Ovary (tissue), 3 donors: ENCODE results near the gene ZNF432.

ENCODE experiments used
- POLR2A ChIP-seq: fragments of 450-650 bp; IDR thresholded peaks from one replicate; pipeline ENCODE4 v1.6.1; 2017; ENCODE audit warnings: antibody characterized with exemption, mild to moderate bottlenecking, moderate library complexity
- TF ChIP-seq, protein P1 (sequence below), 3 donors: fragments of 450-650 bp in 2 of 3; fragments of 200-600 bp in 1 of 3; IDR thresholded peaks; one replicate each; pipeline versions ENCODE4 v1.5.1 to v1.8.0; 2016 to 2022; ENCODE audit warnings: antibody characterized with exemption in 3 of 3, mild to moderate bottlenecking in 1 of 3
- donor health status: DM: no; HTN: no; CAD: no.

DNA sequence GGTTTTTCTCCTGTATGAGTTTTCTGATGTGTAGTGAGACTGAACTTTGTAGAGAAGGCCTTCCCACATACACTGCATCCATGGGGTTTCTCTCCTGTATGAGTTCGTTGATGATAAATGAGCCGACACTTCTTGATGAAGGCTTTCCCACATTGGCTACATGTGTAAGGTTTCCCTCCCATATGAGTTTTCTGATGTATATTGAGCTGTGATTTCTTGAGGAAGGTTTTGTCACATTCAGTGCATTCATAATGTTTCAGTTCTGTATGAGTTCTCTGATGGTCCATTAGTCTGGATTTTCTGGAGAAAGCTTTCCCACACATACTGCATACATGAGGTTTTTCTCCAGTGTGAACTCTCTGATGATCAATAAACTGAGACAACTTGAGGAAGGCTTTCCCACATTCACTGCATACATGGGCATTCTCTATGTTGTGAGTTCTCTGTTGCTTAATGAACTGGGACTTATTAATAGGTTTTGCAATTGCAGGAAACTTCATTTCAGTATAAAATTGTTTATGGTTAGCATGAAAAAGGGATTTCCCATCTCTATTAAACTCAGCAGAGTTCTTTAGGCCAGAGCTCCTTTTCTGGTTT is 54.5 kb downstream of the ZNF432 start:
- TF ChIP-seq, protein P1, sequence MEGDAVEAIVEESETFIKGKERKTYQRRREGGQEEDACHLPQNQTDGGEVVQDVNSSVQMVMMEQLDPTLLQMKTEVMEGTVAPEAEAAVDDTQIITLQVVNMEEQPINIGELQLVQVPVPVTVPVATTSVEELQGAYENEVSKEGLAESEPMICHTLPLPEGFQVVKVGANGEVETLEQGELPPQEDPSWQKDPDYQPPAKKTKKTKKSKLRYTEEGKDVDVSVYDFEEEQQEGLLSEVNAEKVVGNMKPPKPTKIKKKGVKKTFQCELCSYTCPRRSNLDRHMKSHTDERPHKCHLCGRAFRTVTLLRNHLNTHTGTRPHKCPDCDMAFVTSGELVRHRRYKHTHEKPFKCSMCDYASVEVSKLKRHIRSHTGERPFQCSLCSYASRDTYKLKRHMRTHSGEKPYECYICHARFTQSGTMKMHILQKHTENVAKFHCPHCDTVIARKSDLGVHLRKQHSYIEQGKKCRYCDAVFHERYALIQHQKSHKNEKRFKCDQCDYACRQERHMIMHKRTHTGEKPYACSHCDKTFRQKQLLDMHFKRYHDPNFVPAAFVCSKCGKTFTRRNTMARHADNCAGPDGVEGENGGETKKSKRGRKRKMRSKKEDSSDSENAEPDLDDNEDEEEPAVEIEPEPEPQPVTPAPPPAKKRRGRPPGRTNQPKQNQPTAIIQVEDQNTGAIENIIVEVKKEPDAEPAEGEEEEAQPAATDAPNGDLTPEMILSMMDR (IDR thresholded peaks at IDR 0.05) = no peak
- no peak for TF ChIP-seq POLR2A
